HAP-1 (cell line): ENCODE results near the gene DLG4.

Experiments
- DNase-seq, 2 experiments: peaks; one replicate each; pipeline ENCODE4 v3.0.0-alpha.2; 2016 to 2020; ENCODE audit warnings: low spot score in 2 of 2
- H3K27me3 ChIP-seq: fragments of 250-450 bp; sonication (Bioruptor Pico); 2 replicates; pipeline ENCODE4 v1.5.1; 2020; ENCODE audit warnings: low read depth, mild to moderate bottlenecking, moderate library complexity
- H3K36me3 ChIP-seq: fragments of 250-450 bp; sonication (Bioruptor Pico); replicated peaks from 2 replicates; pipeline ENCODE4 v1.5.1; 2020; ENCODE audit warnings: mild to moderate bottlenecking
- H3K4me1 ChIP-seq: fragments of 250-450 bp; sonication (Bioruptor Pico); 2 replicates; pipeline ENCODE4 v1.5.1; 2020; ENCODE audit warnings: mild to moderate bottlenecking
- H3K4me3 ChIP-seq: fragments of 250-450 bp; sonication (Bioruptor Pico); 2 replicates; pipeline ENCODE4 v1.5.1; 2020; ENCODE audit warnings: mild to moderate bottlenecking, moderate library complexity
- H3K9me3 ChIP-seq: fragments of 250-450 bp; sonication (Bioruptor Pico); 2 replicates; pipeline ENCODE4 v1.5.1; 2020; ENCODE audit warnings: mild to moderate bottlenecking, moderate library complexity
- in situ Hi-C: fragments of 300-500 bp; cut with MboI; formaldehyde crosslinking; loops from 3 replicates; pipeline ENCODE4 v1.14.3; 2020; ENCODE audit warnings: low sequenced_read_pairs, inconsistent platforms, mixed read lengths

DLG4 gene

DNA sequence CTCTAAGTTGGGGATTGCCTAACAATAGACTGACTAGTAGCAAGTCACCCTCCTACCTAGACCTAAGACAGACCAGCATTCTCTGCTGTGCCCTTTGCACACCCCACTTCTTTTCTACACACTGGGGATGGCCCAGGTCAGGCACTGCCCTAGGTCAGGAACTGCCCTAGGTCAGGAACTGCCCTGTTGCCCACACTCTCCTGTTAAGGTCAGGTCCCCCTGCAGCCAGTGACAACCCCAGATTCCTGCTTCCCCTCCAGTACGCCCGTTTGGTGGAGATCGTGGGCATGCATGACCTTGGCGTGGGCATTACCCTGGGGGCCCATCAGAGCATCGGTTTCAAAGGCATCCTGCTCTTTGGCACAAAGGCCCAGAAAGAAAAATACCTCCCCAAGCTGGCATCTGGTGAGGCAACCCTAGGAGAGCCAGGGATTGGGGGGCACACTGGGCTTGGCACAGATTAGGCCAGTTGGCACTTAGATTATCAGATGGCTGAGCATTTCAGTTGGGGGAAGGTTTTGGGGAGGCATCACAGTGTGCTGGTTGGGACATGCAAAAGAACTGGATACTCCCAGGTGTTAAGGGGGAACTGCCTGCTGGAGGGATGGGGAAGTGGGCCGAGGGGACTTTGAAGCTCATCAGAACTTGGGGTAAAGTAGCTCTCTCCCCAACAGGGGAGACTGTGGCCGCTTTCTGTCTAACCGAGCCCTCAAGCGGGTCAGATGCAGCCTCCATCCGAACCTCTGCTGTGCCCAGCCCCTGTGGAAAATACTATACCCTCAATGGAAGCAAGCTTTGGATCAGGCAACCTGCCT lies 1.8 kb upstream of the DLG4 start:
- in situ Hi-C loops: no loop called here
- H3K4me1 ChIP-seq: peaks cover 15% of the 10 kb centered on the region
- H3K36me3 ChIP-seq: peaks cover 59% of the 10 kb centered on the region
- no peak for DNase-seq
- H3K9me3 ChIP-seq: no peaks in the 10 kb centered on the region
- H3K4me3 ChIP-seq: no peak overlapping the region
- H3K27me3 ChIP-seq: no peaks in the 10 kb centered on the region

GRCh38 chr17:7220593-7221277 lies 1.1 kb upstream of the DLG4 start:
- Histone ChIP-seq H3K4me3 (peak overlapping the region; percentile 85), H3K4me1 (peaks cover 15% of the 10 kb centered on the region), H3K27me3 (no peaks in the 10 kb centered on the region), H3K9me3 (no peaks in the 10 kb centered on the region), H3K36me3 (peaks cover 51% of the 10 kb centered on the region)
- in situ Hi-C loops: no loop called here
- peak; percentile 22 to 72 for DNase-seq

- in situ Hi-C loops: no loop called here
- H3K4me3 ChIP-seq: peak overlapping the region; percentile 85
- H3K9me3 ChIP-seq: no peaks in the 10 kb centered on the region
- peaks cover 41% of the 10 kb centered on the region for H3K36me3 ChIP-seq
- no peak for DNase-seq
- H3K27me3 ChIP-seq: no peaks in the 10 kb centered on the region
- peaks cover 17% of the 10 kb centered on the region for H3K4me1 ChIP-seq
These were observed 316 bp downstream of the DLG4 start for GRCh38 chr17:7219229-7219811.

DNA sequence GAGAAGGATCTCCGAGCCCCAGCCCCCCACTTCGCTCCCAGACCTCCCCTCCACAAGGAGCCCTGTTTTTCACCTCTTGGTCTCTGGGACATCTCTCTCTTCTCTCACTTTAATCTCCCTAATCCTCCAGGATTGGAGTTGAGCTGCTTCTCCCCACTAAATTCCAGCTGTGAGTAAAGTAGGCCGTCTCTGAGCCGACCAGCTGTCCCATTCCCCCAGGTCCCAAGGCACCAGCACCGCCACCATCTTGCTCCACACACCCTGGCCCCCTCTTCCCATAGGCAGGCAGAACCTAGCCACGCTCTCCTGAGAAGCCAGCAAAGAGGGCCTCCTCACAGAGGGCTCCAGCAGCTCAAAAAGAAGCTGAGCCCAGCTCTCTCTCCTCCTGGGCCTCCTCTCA lies 878 bp downstream of the DLG4 start:
- Histone ChIP-seq H3K4me3 (no peak overlapping the region), H3K36me3 (peaks cover 36% of the 10 kb centered on the region), H3K4me1 (peaks cover 17% of the 10 kb centered on the region), H3K27me3 (no peaks in the 10 kb centered on the region), H3K9me3 (no peaks in the 10 kb centered on the region)
- DNase-seq: no peak
- in situ Hi-C loops: no loop called here

DNA sequence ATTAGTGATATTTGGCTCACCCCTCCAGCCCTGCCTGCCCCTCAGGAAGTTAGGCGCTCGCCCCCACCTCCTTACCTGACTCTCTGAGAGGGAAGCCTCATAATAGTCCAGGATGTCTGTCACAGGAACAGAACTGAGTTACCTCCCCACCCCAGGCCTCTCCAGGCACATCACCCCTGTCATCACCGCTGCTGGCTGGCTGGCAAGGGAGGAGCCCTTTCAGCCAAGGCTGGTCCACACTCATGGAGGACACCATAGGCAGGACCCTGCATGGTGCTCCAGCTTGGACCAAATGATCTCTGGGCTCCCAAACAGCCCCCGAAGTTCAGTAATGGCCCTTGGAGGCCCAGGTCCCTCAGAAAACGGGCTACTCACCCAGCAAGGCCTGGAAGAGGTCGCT lies 1.5 kb downstream of the DLG4 start:
- DNase-seq: no peak
- Histone ChIP-seq H3K4me3 (no peak overlapping the region), H3K4me1 (peaks cover 21% of the 10 kb centered on the region), H3K36me3 (peaks cover 30% of the 10 kb centered on the region), H3K9me3 (no peaks in the 10 kb centered on the region), H3K27me3 (no peaks in the 10 kb centered on the region)
- in situ Hi-C loops: no loop called here

DNA sequence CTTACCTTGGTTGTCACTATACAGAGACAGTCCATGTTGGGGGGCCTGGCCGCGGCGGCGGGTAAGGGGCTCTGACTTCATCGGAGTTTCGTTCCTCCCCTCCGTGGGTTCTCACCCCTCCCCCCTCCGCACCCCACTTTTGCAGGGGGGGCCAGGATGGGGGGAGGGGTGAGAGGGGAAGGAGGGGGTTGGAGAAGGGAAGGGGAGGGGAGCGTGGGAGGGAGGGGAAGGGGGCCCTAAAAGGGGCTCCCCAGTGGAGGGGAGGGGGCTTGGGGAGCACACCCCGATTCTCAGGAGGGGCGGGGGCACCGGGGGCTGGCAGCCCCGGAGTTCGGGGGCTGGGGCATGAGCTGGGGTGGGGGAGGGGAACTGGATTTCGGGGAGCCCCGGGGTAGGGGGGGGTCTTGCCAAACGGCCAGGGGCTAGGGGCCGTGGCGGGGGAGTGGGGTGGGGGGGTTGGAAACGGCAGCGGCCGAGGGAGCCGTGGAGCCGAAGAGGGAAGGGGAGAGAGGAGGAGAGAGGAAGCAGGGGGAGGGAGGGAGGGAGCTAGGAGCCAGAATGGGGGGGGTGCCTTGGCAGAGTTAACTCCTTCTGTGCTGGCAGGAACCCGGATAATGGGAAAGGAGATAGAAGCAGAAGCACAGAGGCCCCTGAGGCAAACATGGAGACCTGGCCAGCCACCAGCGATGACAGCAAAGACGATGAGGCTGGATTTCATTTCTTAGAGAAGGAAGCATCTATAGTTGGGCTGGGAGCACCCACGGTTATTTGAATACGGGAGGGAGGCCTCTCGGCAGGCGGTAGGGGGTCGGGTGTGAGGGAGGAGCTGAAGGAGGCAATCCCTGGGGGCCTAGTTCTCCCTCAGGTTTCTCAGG lies 2.3 kb downstream of the DLG4 start:
- Histone ChIP-seq H3K4me3 (peak overlapping the region; percentile 12; the same call in 1 of the 2 replicates), H3K27me3 (no peaks in the 10 kb centered on the region), H3K4me1 (peaks cover 21% of the 10 kb centered on the region), H3K36me3 (peaks cover 22% of the 10 kb centered on the region), H3K9me3 (no peaks in the 10 kb centered on the region)
- DNase-seq: peak; percentile 33 to 74
- in situ Hi-C loops: no loop called here

DNA sequence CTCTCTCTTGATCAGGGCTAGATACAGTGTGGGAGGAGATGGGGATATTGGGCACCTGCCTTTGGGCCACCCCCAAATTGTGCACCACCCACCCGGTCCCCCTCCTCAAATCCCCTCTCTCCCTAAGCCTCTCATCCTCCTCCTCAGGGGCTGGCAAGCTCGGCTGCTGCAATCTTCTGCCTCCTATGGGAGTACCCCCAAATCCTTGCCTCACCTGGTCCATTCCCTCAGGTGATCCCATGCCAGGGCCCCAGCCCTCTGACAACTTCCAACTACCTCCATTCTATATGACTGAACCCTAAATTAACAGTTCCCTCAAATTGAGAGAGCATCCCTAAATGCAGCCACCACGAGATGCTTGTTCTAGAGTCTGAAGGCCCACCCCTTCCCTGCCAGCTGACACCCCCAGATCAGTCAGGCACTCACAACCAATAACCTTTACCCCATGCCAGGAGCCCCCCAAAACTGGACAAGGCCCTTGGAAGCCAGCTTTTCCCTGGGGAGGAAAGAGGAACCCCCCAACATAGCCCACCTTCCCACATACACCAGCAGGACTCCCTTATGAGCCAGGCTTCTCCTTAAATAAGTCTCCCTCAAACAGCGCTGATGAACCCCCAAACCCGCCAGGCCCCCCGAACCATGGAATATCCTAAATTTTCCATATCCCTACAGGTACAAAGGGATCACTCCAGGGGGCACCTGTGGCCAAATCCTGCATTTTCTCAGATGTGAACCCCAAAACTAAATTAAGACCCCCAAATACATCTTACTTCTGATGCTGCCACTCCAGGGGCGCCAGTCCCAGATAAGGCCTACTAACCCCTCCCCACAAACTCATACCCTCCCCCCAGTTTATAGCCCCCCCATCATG lies 3.2 kb downstream of the DLG4 start:
- peaks cover 21% of the 10 kb centered on the region for H3K4me1 ChIP-seq

GRCh38 chr17:7215652-7216180 lies 3.9 kb downstream of the DLG4 start:
- Histone ChIP-seq H3K4me3 (no peak overlapping the region), H3K9me3 (no peaks in the 10 kb centered on the region), H3K4me1 (peaks cover 17% of the 10 kb centered on the region), H3K36me3 (peaks cover 8% of the 10 kb centered on the region), H3K27me3 (no peaks in the 10 kb centered on the region)
- in situ Hi-C loops: no loop called here
- no peak for DNase-seq

More for the DNA sequence above, 3.2 kb downstream of the DLG4 start:
- Histone ChIP-seq H3K9me3 (no peaks in the 10 kb centered on the region), H3K4me3 (peak overlapping the region; percentile 6; the same call in 1 of the 2 replicates), H3K36me3 (peaks cover 15% of the 10 kb centered on the region), H3K27me3 (no peaks in the 10 kb centered on the region)
- in situ Hi-C loops: no loop called here
- DNase-seq: no peak

GRCh38 chr17:7215136-7215638 lies 4.4 kb downstream of the DLG4 start:
- in situ Hi-C loops: no loop called here

GRCh38 chr17:7214300-7215135 lies 5.1 kb downstream of the DLG4 start:
- H3K27me3 ChIP-seq: no peaks in the 10 kb centered on the region
- no peaks in the 10 kb centered on the region for H3K9me3 ChIP-seq
- H3K36me3 ChIP-seq: no peaks in the 10 kb centered on the region
- in situ Hi-C loops: no loop called here
- peak overlapping the region; percentile 31 for H3K4me3 ChIP-seq
- peaks cover 12% of the 10 kb centered on the region for H3K4me1 ChIP-seq
- DNase-seq: peak; percentile 96 to 100

More at GRCh38 chr17:7215136-7215638, 4.4 kb downstream of the DLG4 start:
- Histone ChIP-seq H3K4me1 (peaks cover 13% of the 10 kb centered on the region), H3K27me3 (no peaks in the 10 kb centered on the region), H3K9me3 (no peaks in the 10 kb centered on the region), H3K36me3 (peaks cover 4% of the 10 kb centered on the region), H3K4me3 (no peak overlapping the region)
- no peak for DNase-seq

DNA sequence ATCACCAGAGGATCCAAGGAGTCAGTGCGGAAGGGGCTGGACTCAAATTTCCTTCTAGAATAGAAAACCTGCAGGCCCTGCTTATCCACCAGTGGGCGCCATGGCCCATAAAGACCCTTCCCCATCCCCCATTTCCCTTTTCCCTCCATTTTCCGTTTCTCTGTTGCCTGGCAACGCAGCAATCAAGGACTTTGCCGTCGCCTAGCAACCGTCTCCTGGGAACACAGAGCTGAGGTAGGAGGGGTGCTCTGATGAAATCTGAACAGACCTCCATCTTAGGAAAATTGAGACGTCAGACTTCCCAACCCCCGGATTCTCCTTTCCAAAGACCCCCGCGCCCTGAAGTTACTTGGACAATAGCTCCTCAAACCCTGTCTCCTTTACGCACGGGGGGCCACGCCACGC lies 5.7 kb downstream of the DLG4 start:
- H3K36me3 ChIP-seq: no peaks in the 10 kb centered on the region
- peak; percentile 97 to 98 for DNase-seq
- H3K9me3 ChIP-seq: no peaks in the 10 kb centered on the region
- H3K4me1 ChIP-seq: peaks cover 6% of the 10 kb centered on the region
- H3K27me3 ChIP-seq: no peaks in the 10 kb centered on the region
- H3K4me3 ChIP-seq: peak overlapping the region; percentile 31
- in situ Hi-C loops: no loop called here
